Panc1 (cell line): ENCODE results near the gene GRID2. TPM values are rescaled to one million over a fixed set of nuclear protein-coding genes. Genes with fewer than 3 reads are reported as not detected.

Experiments used
- ATAC-seq: fragments of 200-7000 bp; cut with Tn5 transposase; 2 replicates; pipeline ENCODE4 v1.9.1; 2020; ENCODE audit warnings: mild to moderate bottlenecking, moderate library complexity
- BruUV-seq: library from RNA; stranded (reverse); fragments of 400-500 nt; replicated peaks from 2 replicates; lab custom pipeline; 2021; lab: Mats Ljungman, UMichigan
- CTCF ChIA-PET: fragments of 300-600 bp; sonication (Branson Sonifier 250); formaldehyde crosslinking; loops from one replicate; lab custom pipeline; 2022; ENCODE audit warnings: antibody characterized with exemption; lab: Charles Lee
- POLR2A ChIA-PET: fragments of 300-600 bp; sonication (Branson Sonifier 250); formaldehyde crosslinking; loops from one replicate; lab custom pipeline; 2022; ENCODE audit warnings: antibody characterized with exemption; lab: Charles Lee
- DNase-seq: peaks from one replicate; pipeline ENCODE4 v3.0.0-alpha.2; 2010; ENCODE audit warnings: low read depth, low spot score
- H3K27ac ChIP-seq: 2 replicates; pipeline ENCODE4 v1.5.1; 2011; ENCODE audit warnings: mild to moderate bottlenecking, low read length, inconsistent platforms
- H3K27me3 ChIP-seq: fragments of 200-500 bp; sonication (Bioruptor generic); 2 replicates; pipeline ENCODE4 v1.6.0; 2014; ENCODE audit warnings: low read length, inconsistent platforms; ENCODE audit not compliant: control insufficient read depth, insufficient read depth
- H3K36me3 ChIP-seq: fragments of 200-500 bp; sonication (Bioruptor generic); 2 replicates; pipeline ENCODE4 v1.5.1; 2014; ENCODE audit warnings: inconsistent platforms, mild to moderate bottlenecking, low read length, moderate library complexity; ENCODE audit not compliant: control insufficient read depth, insufficient read depth
- H3K4me1 ChIP-seq: 2 replicates; pipeline ENCODE4 v1.5.1; 2011; ENCODE audit warnings: inconsistent platforms, mild to moderate bottlenecking, low read length, moderate library complexity; ENCODE audit not compliant: control insufficient read depth, insufficient read depth
- H3K4me3 ChIP-seq, 2 experiments: 2 replicates each; pipeline ENCODE4 v1.5.1; 2011 to 2012; ENCODE audit warnings: low read depth in 2 of 2, low read length in 2 of 2, mild to moderate bottlenecking in 2 of 2, inconsistent platforms in 1 of 2, moderate library complexity in 1 of 2
- H3K9me3 ChIP-seq: fragments of 200-500 bp; sonication (Bioruptor generic); 2 replicates; pipeline ENCODE4 v1.5.1; 2014; ENCODE audit warnings: low read depth, mild to moderate bottlenecking, inconsistent platforms, low read length, moderate library complexity; ENCODE audit not compliant: control insufficient read depth, insufficient read depth
- POLR2AphosphoS5 ChIP-seq: IDR thresholded peaks from 2 replicates; pipeline ENCODE4 v1.6.1; 2012; ENCODE audit warnings: mild to moderate bottlenecking, low read depth, low read length, moderate library complexity
- SIN3A ChIP-seq: IDR thresholded peaks from 2 replicates; pipeline ENCODE4 v1.6.1; 2012; ENCODE audit warnings: low read depth, mild to moderate bottlenecking, low read length, moderate library complexity, borderline replicate concordance; ENCODE audit not compliant: insufficient read depth
- TCF7L2 ChIP-seq: IDR thresholded peaks from 2 replicates; pipeline ENCODE4 v1.6.1; 2011; ENCODE audit warnings: mild to moderate bottlenecking, low read depth, low read length, inconsistent platforms
- in situ Hi-C: cut with HindIII; loops from 2 replicates; pipeline ENCODE4 v1.10.0; 2016; ENCODE audit warnings: low sequenced_read_pairs, low pct_unique_long_range_greater_than_20kb
- intact Hi-C: fragments of 100-400 bp; cut with micrococcal nuclease; formaldehyde crosslinking; loops from one replicate; pipeline ENCODE4 v1.10.0; 2022; ENCODE audit not compliant: unreplicated experiment
- total RNA-seq: library from RNA; stranded (reverse); gene quantifications from one replicate; pipeline ENCODE4 v1.2.1, GENCODE V29; 2021; ENCODE audit not compliant: unreplicated experiment
- TF ChIP-seq, protein P1 (sequence below): fragments of 450-650 bp; IDR thresholded peaks from 2 replicates; pipeline ENCODE4 v1.5.1; 2017; ENCODE audit warnings: mild to moderate bottlenecking
- TF ChIP-seq, protein P2 (sequence below), 2 experiments: IDR thresholded peaks; 2 replicates each; pipeline ENCODE4 v1.6.1; 2011 to 2012; ENCODE audit warnings: low read depth in 2 of 2, control low read depth in 1 of 2, low read length in 1 of 2, mild to moderate bottlenecking in 1 of 2, moderate library complexity in 1 of 2; ENCODE audit not compliant: insufficient read depth in 1 of 2

Gene GRID2
- total RNA-seq, 1 experiment from 2014 or later, result 0.08 TPM

DNA sequence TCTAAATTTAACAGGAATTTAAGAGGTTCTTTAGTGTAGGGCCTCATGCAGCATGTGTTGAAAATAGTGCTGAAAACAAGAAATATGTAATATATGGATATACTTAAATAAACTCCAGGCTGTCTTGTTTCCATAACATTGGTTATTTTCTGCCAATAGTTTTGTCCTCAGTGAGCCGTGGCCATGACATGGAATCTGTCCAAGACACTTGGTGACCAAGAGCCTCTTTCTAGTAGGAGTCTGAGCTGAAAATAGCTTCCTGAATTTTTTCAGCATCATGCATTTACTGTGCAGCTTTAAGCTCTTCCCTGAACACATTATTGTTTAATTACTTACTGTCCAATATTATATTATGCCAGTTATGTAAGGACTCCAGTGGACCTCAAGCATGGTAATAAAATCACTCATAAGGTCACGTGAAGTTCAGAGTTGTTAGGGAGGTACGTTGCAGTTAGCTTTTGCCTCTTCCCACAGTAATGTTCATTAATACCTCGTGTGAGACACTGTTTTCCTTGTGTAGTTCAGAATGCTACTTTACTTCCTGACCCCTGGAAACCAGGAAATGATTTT lies 488.2 kb downstream of the GRID2 start:
- no peak for ATAC-seq
- intact Hi-C loops, result no loop called here

DNA sequence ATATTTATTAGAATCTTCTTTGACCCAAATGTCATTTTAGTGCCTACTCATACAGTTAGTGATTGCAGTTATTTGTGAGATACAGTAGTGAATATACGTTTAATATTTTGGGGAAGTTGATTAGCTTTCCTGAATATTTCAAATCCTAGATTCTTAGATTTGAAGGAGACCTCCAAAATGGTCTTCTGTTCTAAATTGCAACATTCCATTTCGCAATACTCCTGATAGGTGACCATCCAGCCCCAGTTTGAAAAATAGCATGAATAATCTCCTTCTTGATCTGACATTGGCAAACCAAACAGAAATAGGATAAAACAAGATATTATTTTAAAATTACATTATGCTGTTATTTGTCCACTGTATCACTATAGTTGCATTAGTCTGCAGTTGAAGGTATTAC lies 505.6 kb downstream of the GRID2 start:
- ChIA-PET CTCF (no interaction called here), POLR2A (no interaction called here)
- no TSS peak for BruUV-seq
- intact Hi-C loops (no loop called here), in situ Hi-C loops (no loop called here)
- TF ChIP-seq SIN3A, result no peak
- no peak for TF ChIP-seq TCF7L2
- TF ChIP-seq, protein P1, sequence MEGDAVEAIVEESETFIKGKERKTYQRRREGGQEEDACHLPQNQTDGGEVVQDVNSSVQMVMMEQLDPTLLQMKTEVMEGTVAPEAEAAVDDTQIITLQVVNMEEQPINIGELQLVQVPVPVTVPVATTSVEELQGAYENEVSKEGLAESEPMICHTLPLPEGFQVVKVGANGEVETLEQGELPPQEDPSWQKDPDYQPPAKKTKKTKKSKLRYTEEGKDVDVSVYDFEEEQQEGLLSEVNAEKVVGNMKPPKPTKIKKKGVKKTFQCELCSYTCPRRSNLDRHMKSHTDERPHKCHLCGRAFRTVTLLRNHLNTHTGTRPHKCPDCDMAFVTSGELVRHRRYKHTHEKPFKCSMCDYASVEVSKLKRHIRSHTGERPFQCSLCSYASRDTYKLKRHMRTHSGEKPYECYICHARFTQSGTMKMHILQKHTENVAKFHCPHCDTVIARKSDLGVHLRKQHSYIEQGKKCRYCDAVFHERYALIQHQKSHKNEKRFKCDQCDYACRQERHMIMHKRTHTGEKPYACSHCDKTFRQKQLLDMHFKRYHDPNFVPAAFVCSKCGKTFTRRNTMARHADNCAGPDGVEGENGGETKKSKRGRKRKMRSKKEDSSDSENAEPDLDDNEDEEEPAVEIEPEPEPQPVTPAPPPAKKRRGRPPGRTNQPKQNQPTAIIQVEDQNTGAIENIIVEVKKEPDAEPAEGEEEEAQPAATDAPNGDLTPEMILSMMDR, result no peak
- TF ChIP-seq, protein P2, sequence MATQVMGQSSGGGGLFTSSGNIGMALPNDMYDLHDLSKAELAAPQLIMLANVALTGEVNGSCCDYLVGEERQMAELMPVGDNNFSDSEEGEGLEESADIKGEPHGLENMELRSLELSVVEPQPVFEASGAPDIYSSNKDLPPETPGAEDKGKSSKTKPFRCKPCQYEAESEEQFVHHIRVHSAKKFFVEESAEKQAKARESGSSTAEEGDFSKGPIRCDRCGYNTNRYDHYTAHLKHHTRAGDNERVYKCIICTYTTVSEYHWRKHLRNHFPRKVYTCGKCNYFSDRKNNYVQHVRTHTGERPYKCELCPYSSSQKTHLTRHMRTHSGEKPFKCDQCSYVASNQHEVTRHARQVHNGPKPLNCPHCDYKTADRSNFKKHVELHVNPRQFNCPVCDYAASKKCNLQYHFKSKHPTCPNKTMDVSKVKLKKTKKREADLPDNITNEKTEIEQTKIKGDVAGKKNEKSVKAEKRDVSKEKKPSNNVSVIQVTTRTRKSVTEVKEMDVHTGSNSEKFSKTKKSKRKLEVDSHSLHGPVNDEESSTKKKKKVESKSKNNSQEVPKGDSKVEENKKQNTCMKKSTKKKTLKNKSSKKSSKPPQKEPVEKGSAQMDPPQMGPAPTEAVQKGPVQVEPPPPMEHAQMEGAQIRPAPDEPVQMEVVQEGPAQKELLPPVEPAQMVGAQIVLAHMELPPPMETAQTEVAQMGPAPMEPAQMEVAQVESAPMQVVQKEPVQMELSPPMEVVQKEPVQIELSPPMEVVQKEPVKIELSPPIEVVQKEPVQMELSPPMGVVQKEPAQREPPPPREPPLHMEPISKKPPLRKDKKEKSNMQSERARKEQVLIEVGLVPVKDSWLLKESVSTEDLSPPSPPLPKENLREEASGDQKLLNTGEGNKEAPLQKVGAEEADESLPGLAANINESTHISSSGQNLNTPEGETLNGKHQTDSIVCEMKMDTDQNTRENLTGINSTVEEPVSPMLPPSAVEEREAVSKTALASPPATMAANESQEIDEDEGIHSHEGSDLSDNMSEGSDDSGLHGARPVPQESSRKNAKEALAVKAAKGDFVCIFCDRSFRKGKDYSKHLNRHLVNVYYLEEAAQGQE (IDR thresholded peaks at IDR 0.05; ENCODE audit: insufficient read depth in 1 of 2, low read depth in 2 of 2, low read length in 1 of 2), result no peak
- TF ChIP-seq POLR2AphosphoS5, result no peak
- Histone ChIP-seq H3K27ac (no peak overlapping the region), H3K36me3 (no peaks in the 10 kb centered on the region), H3K4me1 (no peaks in the 10 kb centered on the region), H3K27me3 (no peaks in the 10 kb centered on the region), H3K4me3 (no peak overlapping the region), H3K9me3 (no peaks in the 10 kb centered on the region)
- DNase-seq, result no peak
- ATAC-seq, result no peak

More for the DNA sequence above, 488.2 kb downstream of the GRID2 start:
- Histone ChIP-seq H3K4me1 (no peaks in the 10 kb centered on the region), H3K4me3 (no peak overlapping the region), H3K9me3 (no peaks in the 10 kb centered on the region), H3K36me3 (no peaks in the 10 kb centered on the region; the same call in 1 of the 2 replicates), H3K27ac (no peak overlapping the region), H3K27me3 (no peaks in the 10 kb centered on the region)
- no peak for DNase-seq
- in situ Hi-C loops, result no loop called here
- BruUV-seq, result no TSS peak
- ChIA-PET POLR2A (no interaction called here), CTCF (no interaction called here)
- TF ChIP-seq TCF7L2, result no peak
- TF ChIP-seq, protein P2 (IDR thresholded peaks at IDR 0.05; ENCODE audit: insufficient read depth in 1 of 2, low read depth in 2 of 2, low read length in 1 of 2), result no peak
- TF ChIP-seq, protein P1, result no peak
- no peak for TF ChIP-seq POLR2AphosphoS5
- TF ChIP-seq SIN3A, result no peak
